ENCODE data around the gene C14orf180.

GRCh38 chr14:104573930-104574329, 5.6 kb upstream of the C14orf180 start:
- TF ChIP-seq CTCF (IDR thresholded peaks at IDR 0.05), result no peak
- TF ChIP-seq POLR2AphosphoS5 (IDR thresholded peaks at IDR 0.05), result no peak
- TF ChIP-seq POLR2A (IDR thresholded peaks at IDR 0.05), result no peak

Measured in prostate gland (tissue), 2 donors.